ENCODE measurements around the gene TACSTD2. TPM values are rescaled to one million over a fixed set of nuclear protein-coding genes. Genes with fewer than 3 reads are reported as not detected.
"Not testable (repeated sequence)": the region's sequence is repeated elsewhere in the genome, so short reads cannot be mapped to it uniquely, and the experiment has no call there.

TACSTD2 gene, protein sequence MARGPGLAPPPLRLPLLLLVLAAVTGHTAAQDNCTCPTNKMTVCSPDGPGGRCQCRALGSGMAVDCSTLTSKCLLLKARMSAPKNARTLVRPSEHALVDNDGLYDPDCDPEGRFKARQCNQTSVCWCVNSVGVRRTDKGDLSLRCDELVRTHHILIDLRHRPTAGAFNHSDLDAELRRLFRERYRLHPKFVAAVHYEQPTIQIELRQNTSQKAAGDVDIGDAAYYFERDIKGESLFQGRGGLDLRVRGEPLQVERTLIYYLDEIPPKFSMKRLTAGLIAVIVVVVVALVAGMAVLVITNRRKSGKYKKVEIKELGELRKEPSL
- total RNA-seq, result 100 to 1,000 TPM in 2 of 3 donors, 1 to 10 TPM in 1; 1.1 to 335 (median 230) TPM

DNA sequence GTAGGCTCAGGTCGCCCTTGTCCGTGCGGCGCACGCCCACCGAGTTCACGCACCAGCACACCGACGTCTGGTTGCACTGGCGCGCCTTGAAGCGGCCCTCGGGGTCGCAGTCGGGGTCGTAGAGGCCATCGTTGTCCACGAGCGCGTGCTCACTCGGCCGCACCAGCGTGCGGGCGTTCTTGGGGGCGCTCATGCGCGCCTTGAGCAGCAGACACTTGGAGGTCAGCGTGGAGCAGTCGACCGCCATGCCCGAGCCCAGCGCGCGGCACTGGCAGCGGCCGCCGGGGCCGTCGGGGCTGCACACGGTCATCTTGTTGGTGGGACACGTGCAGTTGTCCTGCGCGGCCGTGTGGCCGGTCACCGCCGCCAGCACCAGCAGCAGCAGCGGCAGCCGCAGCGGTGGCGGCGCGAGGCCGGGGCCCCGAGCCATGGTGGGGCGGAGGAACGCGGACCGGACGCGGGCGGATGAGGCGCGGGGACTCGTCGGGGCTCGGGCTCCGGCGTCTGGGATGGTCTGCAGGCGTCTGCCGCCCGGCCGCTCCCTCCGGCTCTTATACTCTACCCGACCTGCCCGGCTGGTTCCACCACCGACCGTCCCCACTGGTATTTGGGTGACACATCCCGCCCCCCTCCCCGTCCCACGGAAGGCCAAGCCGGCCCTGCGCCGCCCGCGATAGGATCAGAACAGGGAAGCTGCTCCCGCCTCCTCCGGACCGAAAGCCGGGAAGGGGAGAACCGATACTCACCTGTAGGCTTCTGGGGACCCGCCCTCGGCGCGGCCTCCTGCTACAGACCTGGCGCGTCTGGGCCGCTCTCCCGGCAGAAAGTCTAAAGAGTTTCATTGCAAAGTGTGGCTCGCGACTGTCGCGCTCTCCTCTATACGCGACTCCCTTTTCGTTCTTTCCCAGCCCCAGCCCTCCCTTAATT, at the start of gene TACSTD2:
Gene TACSTD2 (minus strand): TSS at position 526 of the 927 bp plus-strand sequence. CDS start 96 bp downstream, at position 430.
- TF ChIP-seq POLR2AphosphoS5 (IDR thresholded peaks at IDR 0.05) (peak in 2 of 3 donors; percentile 64 to 86), POLR2A (IDR thresholded peaks at IDR 0.05) (peak; percentile 74)
- TF ChIP-seq, protein P1, sequence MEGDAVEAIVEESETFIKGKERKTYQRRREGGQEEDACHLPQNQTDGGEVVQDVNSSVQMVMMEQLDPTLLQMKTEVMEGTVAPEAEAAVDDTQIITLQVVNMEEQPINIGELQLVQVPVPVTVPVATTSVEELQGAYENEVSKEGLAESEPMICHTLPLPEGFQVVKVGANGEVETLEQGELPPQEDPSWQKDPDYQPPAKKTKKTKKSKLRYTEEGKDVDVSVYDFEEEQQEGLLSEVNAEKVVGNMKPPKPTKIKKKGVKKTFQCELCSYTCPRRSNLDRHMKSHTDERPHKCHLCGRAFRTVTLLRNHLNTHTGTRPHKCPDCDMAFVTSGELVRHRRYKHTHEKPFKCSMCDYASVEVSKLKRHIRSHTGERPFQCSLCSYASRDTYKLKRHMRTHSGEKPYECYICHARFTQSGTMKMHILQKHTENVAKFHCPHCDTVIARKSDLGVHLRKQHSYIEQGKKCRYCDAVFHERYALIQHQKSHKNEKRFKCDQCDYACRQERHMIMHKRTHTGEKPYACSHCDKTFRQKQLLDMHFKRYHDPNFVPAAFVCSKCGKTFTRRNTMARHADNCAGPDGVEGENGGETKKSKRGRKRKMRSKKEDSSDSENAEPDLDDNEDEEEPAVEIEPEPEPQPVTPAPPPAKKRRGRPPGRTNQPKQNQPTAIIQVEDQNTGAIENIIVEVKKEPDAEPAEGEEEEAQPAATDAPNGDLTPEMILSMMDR (IDR thresholded peaks at IDR 0.05), result peak; percentile 20 to 74 (median 32)
- intact Hi-C loops (cut with DNase I; ENCODE audit: low total_unique reads), result no loop called here
- Histone ChIP-seq H3K9me3 (no peaks in the 10 kb centered on the region), H3K27ac (peak within 1 kb of the TSS; percentile 91 to 98), H3K4me3 (peak within 1 kb of the TSS; percentile 37 to 74 (median 68)), H3K4me1 (no peaks in the 10 kb centered on the region), H3K36me3 (no peaks in the 10 kb centered on the region), H3K27me3 (peaks cover 0 to 3% of the 10 kb centered on the region in 2 donors)
- DNase-seq (ENCODE audit: low spot score in 2 of 2), result peak; percentile 95

DNA sequence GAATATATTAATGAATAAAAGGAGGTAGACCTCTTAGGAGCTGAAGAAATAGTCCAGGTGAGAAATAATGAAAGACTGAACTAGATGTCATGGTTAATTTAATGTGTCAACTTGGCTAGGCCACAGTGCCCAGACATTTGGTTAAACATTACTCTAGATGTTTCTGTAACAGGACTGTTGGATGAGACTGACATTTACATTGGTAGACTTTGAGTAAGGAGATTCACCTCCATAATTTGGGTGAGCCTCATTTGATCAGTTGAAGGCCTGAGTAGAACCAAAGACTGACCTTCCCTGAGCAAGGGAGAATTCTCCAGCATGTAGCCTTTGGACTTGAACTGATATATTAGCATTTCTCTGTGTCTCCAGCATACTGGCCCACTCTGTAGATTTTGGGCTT, 49.2 kb upstream of the TACSTD2 start:
- H3K4me3 ChIP-seq, result no peak overlapping the region
- no peaks in the 10 kb centered on the region for H3K27me3 ChIP-seq
- no peak for DNase-seq (ENCODE audit: low spot score in 2 of 2)
- TF ChIP-seq POLR2AphosphoS5 (IDR thresholded peaks at IDR 0.05) (no peak), POLR2A (IDR thresholded peaks at IDR 0.05) (no peak)
- TF ChIP-seq, protein P1 (IDR thresholded peaks at IDR 0.05), result no peak
- no peaks in the 10 kb centered on the region for H3K4me1 ChIP-seq
- H3K36me3 ChIP-seq, result no peaks in the 10 kb centered on the region
- intact Hi-C loops (cut with DNase I; ENCODE audit: low total_unique reads), result no loop called here
- no peak overlapping the region for H3K27ac ChIP-seq
- no peaks in the 10 kb centered on the region for H3K9me3 ChIP-seq

- DNase-seq (ENCODE audit: low spot score in 2 of 2); H3K9me3 ChIP-seq; H3K27ac ChIP-seq; H3K4me1 ChIP-seq; H3K36me3 ChIP-seq; H3K4me3 ChIP-seq; H3K27me3 ChIP-seq; intact Hi-C loops (cut with DNase I; ENCODE audit: low total_unique reads): not testable (repeated sequence)
Measured at GRCh38 chr1:58623259-58623658, 46.2 kb upstream of the TACSTD2 start.

DNA sequence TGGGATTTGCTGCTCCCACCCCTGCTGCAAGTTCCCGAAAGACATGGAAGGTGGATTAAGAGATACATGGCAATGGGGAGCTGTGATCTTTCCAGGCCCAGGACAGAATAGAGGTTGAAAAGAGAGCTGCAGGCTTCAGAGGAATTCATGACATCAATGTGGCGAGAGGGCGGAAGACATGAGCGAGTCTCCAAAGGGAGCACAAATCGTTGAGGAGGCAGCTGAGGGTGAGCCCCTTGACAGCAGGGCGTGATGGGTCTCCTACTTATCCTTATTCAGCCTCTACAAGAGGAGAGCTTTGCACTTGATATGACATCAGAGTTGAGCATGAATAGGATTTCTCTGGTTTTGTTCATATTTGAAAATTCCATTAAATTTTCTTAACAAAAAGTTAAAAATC, 45.5 kb upstream of the TACSTD2 start:
- no peaks in the 10 kb centered on the region for H3K27me3 ChIP-seq
- no peaks in the 10 kb centered on the region for H3K36me3 ChIP-seq
- no peaks in the 10 kb centered on the region for H3K4me1 ChIP-seq
- no peaks in the 10 kb centered on the region for H3K9me3 ChIP-seq
- no peak for DNase-seq (ENCODE audit: low spot score in 2 of 2)
- no peak overlapping the region for H3K4me3 ChIP-seq
- no peak for TF ChIP-seq POLR2AphosphoS5 (IDR thresholded peaks at IDR 0.05)
- TF ChIP-seq, protein P1 (IDR thresholded peaks at IDR 0.05), result no peak
- TF ChIP-seq POLR2A (IDR thresholded peaks at IDR 0.05), result no peak
- H3K27ac ChIP-seq, result no peak overlapping the region
- intact Hi-C loops (cut with DNase I; ENCODE audit: low total_unique reads), result no loop called here

- Histone ChIP-seq H3K27ac (peak overlapping the region in 1 of 2 donors; percentile 69), H3K9me3 (no peaks in the 10 kb centered on the region), H3K4me3 (no peak overlapping the region), H3K27me3 (no peaks in the 10 kb centered on the region), H3K4me1 (no peaks in the 10 kb centered on the region), H3K36me3 (no peaks in the 10 kb centered on the region)
- intact Hi-C loops (cut with DNase I; ENCODE audit: low total_unique reads), result no loop called here
- no peak for DNase-seq (ENCODE audit: low spot score in 2 of 2)
- TF ChIP-seq, protein P1 (IDR thresholded peaks at IDR 0.05), result no peak
- TF ChIP-seq POLR2AphosphoS5 (IDR thresholded peaks at IDR 0.05) (no peak), POLR2A (IDR thresholded peaks at IDR 0.05) (no peak)
Measured at GRCh38 chr1:58621391-58621790, 44.3 kb upstream of the TACSTD2 start.
